B cell (primary cell): ENCODE measurements around the gene SAA4. TPM values are rescaled to one million over a fixed set of nuclear protein-coding genes. Genes with fewer than 3 reads are reported as not detected.

Experiments
- ATAC-seq: fragments of 200-7000 bp; cut with Tn5 transposase; one replicate; pipeline ENCODE4 v1.10.0; 2021; ENCODE audit warnings: low read depth, mild to moderate bottlenecking, moderate number of reproducible peaks, moderate library complexity
- CTCF ChIA-PET: fragments of 350-600 bp; sonication (Branson Sonifier 250); formaldehyde crosslinking; loops from one replicate; lab custom pipeline; 2021; ENCODE audit warnings: antibody characterized with exemption, inconsistent platforms; lab: Charles Lee
- POLR2A ChIA-PET: fragments of 350-600 bp; sonication (Branson Sonifier 250); formaldehyde crosslinking; loops from one replicate; lab custom pipeline; 2021; ENCODE audit warnings: antibody characterized with exemption; lab: Charles Lee
- DNase-seq: peaks from one replicate; pipeline ENCODE4 v3.0.0; 2013
- H2AFZ ChIP-seq: 2 replicates; pipeline ENCODE4 v1.6.1; 2012; ENCODE audit warnings: mild to moderate bottlenecking, low read depth, low read length; ENCODE audit not compliant: insufficient read depth, poor library complexity, severe bottlenecking
- H3K27ac ChIP-seq, 2 donors: 1 replicate in 1 of 2; 2 replicates in 1 of 2; pipeline ENCODE4 v1.5.1; 2012 to 2013; ENCODE audit warnings: low read length in 2 of 2, mild to moderate bottlenecking in 2 of 2, moderate library complexity in 1 of 2
- H3K27me3 ChIP-seq, 4 experiments: fragments of 200-600 bp in 1 of 4; sonication (generic) in 1 of 4; replicated peaks in 1 of 4; 1 replicate in 2 of 4; 2 replicates in 2 of 4; pipeline versions ENCODE4 v1.6.1 to v1.7.0; 2013 to 2016; ENCODE audit warnings: low read length in 3 of 4, mild to moderate bottlenecking in 2 of 4, mixed read lengths in 1 of 4, moderate library complexity in 1 of 4; ENCODE audit not compliant: insufficient read depth in 4 of 4, control insufficient read depth in 3 of 4; ENCODE audit errors: control extremely low read depth in 1 of 4
- H3K36me3 ChIP-seq, 2 experiments: replicated peaks in 1 of 2; 1 replicate in 1 of 2; 2 replicates in 1 of 2; pipeline versions ENCODE4 v1.6.1 to v1.7.1; 2013; ENCODE audit warnings: low read length in 1 of 2; ENCODE audit not compliant: insufficient read depth in 2 of 2, control insufficient read depth in 1 of 2; ENCODE audit errors: control extremely low read depth in 1 of 2, extremely low read depth in 1 of 2
- H3K4me1 ChIP-seq, 2 donors: fragments of 200-600 bp in 1 of 2; sonication (generic) in 1 of 2; 1 replicate in 1 of 2; 2 replicates in 1 of 2; pipeline versions ENCODE4 v1.5.1 to v1.6.1; 2013 to 2017; ENCODE audit warnings: low read length in 2 of 2; ENCODE audit not compliant: control insufficient read depth in 2 of 2, insufficient read depth in 2 of 2
- H3K4me2 ChIP-seq: replicated peaks from 2 replicates; pipeline ENCODE3; 2012; ENCODE audit warnings: mild to moderate bottlenecking, low read depth, low read length; ENCODE audit not compliant: poor library complexity, severe bottlenecking
- H3K4me3 ChIP-seq, 5 experiments: fragments of 200-600 bp in 1 of 5; sonication (generic) in 1 of 5; 1 replicate in 3 of 5; 2 replicates in 2 of 5; pipeline versions ENCODE4 v1.5.1 to v1.7.0; 2011 to 2016; ENCODE audit warnings: low read length in 4 of 5, mild to moderate bottlenecking in 4 of 5, low read depth in 2 of 5, control low read depth in 1 of 5, moderate library complexity in 1 of 5; ENCODE audit not compliant: insufficient read depth in 1 of 5; ENCODE audit errors: control extremely low read depth in 1 of 5, extremely low read depth in 1 of 5
- H3K79me2 ChIP-seq: fragments of 200-600 bp; sonication (generic); one replicate; pipeline ENCODE4 v1.6.0; 2016; ENCODE audit warnings: low read length; ENCODE audit not compliant: control insufficient read depth, insufficient read depth
- H3K9ac ChIP-seq: fragments of 200-600 bp; sonication (generic); 2 replicates; pipeline ENCODE4 v1.6.1; 2017; ENCODE audit warnings: mild to moderate bottlenecking, low read length, moderate library complexity
- H3K9me3 ChIP-seq, 3 donors: one replicate each; pipeline versions ENCODE4 v1.6.1 to v1.7.1; 2013; ENCODE audit warnings: low read length in 2 of 3; ENCODE audit not compliant: control insufficient read depth in 2 of 3, insufficient read depth in 1 of 3; ENCODE audit errors: control extremely low read depth in 1 of 3
- H4K20me1 ChIP-seq: 2 replicates; pipeline ENCODE4 v1.6.0; 2012; ENCODE audit warnings: mild to moderate bottlenecking, low read length; ENCODE audit not compliant: insufficient read depth, control insufficient read depth, poor library complexity, severe bottlenecking
- H3K27ac Mint-ChIP-seq: one replicate; pipeline ENCODE4 v1.8.0; 2021; ENCODE audit warnings: mixed read lengths
- H3K27me3 Mint-ChIP-seq: one replicate; pipeline ENCODE4 v1.8.0; 2021; ENCODE audit warnings: mixed read lengths
- H3K4me1 Mint-ChIP-seq: one replicate; pipeline ENCODE4 v1.8.0; 2021; ENCODE audit warnings: mixed read lengths
- H3K4me3 Mint-ChIP-seq: one replicate; pipeline ENCODE4 v1.8.0; 2021; ENCODE audit warnings: mixed read lengths
- H3K9me3 Mint-ChIP-seq: one replicate; pipeline ENCODE4 v1.8.0; 2022; ENCODE audit warnings: mixed read lengths; ENCODE audit not compliant: insufficient read depth
- EZH2 ChIP-seq: IDR thresholded peaks from 2 replicates; pipeline ENCODE4 v1.6.1; 2012; ENCODE audit warnings: borderline replicate concordance, low read depth, mild to moderate bottlenecking, moderate library complexity, low read length; ENCODE audit not compliant: insufficient read depth, poor library complexity, severe bottlenecking
- WGBS: methylation state at CpG from one replicate; pipeline ENCODE4 v1.1.5; 2013; ENCODE audit warnings: missing lambda C conversion rate; ENCODE audit not compliant: insufficient coverage; 5-methylcytosine and 5-hydroxymethylcytosine counted together
- intact Hi-C: fragments of 100-400 bp; cut with micrococcal nuclease; formaldehyde crosslinking; loops from one replicate; pipeline ENCODE4 v1.10.0; 2022
- polyA plus RNA-seq: library from polyadenylated mRNA; depleted of rRNA; stranded (reverse); fragments of >200 nt; gene quantifications from 2 replicates; pipeline ENCODE4 v1.2.3, GENCODE V29; 2012
- total RNA-seq, 2 donors: library from RNA; stranded (reverse); fragments of 120-200 nt in 1 of 2; gene quantifications; 1 replicate in 1 of 2; 2 replicates in 1 of 2; pipeline versions ENCODE4 v1.2.3 to v1.2.4, GENCODE V29; 2013 to 2022
- TF ChIP-seq, protein P1 (sequence below): fragments of 200-600 bp; IDR thresholded peaks from one replicate; pipeline ENCODE4 v1.8.0; 2022; ENCODE audit warnings: antibody characterized with exemption, mild to moderate bottlenecking

Gene SAA4
- total and polyA plus RNA-seq, 2 donors (not counting 1 experiment from before 2014, with no cell fraction given), result not detected

DNA sequence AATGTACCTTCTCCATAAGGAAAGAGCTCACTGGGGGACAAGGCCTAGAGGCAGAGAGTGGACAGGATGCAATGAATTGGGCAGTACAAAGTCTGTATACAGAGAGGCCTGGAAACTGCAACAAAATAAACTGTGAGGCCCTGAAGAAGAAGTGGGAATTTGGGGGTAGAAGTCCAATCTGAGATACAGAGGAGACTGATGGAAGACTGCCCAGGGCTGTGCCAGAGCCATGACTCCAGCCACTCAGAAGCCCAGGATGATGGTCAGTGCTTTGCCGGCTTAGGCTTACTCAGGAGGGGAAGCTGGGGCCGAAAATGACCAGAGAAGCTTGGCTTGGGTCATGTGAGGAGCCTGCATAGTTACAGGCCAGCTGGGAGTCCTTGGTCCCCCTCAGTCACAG is 5.7 kb downstream of the SAA4 start:
- POLR2A ChIA-PET, result no interaction called here
- no peaks in the 10 kb centered on the region for H3K9me3 Mint-ChIP-seq
- no peak overlapping the region for H3K27ac Mint-ChIP-seq
- H3K36me3 ChIP-seq, result no peaks in the 10 kb centered on the region
- H4K20me1 ChIP-seq, result no peaks in the 10 kb centered on the region
- H3K27me3 ChIP-seq, result no peaks in the 10 kb centered on the region
- no peak overlapping the region for H3K27ac ChIP-seq
- H3K4me3 Mint-ChIP-seq, result no peak overlapping the region
- H3K4me1 ChIP-seq, result peaks cover 17 to 29% of the 10 kb centered on the region in 2 donors
- no peak for ATAC-seq
- WGBS, result 89% methylated on average over 2 of the region's 2 CpGs
- no peaks in the 10 kb centered on the region for H3K79me2 ChIP-seq
- no peak overlapping the region for H3K4me2 ChIP-seq
- no peak overlapping the region for H3K9ac ChIP-seq
- H3K9me3 ChIP-seq, result peaks cover 0 to 2% (median 0%) of the 10 kb centered on the region in 3 donors
- no peak overlapping the region for H3K4me3 ChIP-seq
- DNase-seq, result no peak
- peaks cover 17% of the 10 kb centered on the region for H3K4me1 Mint-ChIP-seq
- CTCF ChIA-PET, result interaction anchor here (2.7 kb wide), 1 partner anchor 13 kb away, joined by 10 read pairs; no protein-coding TSS in a partner anchor
- TF ChIP-seq EZH2, result no peak
- TF ChIP-seq, protein P1, sequence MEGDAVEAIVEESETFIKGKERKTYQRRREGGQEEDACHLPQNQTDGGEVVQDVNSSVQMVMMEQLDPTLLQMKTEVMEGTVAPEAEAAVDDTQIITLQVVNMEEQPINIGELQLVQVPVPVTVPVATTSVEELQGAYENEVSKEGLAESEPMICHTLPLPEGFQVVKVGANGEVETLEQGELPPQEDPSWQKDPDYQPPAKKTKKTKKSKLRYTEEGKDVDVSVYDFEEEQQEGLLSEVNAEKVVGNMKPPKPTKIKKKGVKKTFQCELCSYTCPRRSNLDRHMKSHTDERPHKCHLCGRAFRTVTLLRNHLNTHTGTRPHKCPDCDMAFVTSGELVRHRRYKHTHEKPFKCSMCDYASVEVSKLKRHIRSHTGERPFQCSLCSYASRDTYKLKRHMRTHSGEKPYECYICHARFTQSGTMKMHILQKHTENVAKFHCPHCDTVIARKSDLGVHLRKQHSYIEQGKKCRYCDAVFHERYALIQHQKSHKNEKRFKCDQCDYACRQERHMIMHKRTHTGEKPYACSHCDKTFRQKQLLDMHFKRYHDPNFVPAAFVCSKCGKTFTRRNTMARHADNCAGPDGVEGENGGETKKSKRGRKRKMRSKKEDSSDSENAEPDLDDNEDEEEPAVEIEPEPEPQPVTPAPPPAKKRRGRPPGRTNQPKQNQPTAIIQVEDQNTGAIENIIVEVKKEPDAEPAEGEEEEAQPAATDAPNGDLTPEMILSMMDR, result no peak
- intact Hi-C loops, result no loop called here
- H3K27me3 Mint-ChIP-seq, result peaks cover 3% of the 10 kb centered on the region
- no peak overlapping the region for H2AFZ ChIP-seq

GRCh38 chr11:18229501-18229900 is 7.1 kb downstream of the SAA4 start:
- H3K4me1 Mint-ChIP-seq, result peaks cover 17% of the 10 kb centered on the region
- TF ChIP-seq, protein P1, result no peak
- TF ChIP-seq EZH2, result no peak
- Histone ChIP-seq H3K79me2 (no peaks in the 10 kb centered on the region), H3K4me2 (peak overlapping the region; percentile 58), H4K20me1 (no peaks in the 10 kb centered on the region), H2AFZ (peak overlapping the region; percentile 58), H3K27me3 (no peaks in the 10 kb centered on the region), H3K36me3 (no peaks in the 10 kb centered on the region), H3K9me3 (peaks cover 0 to 2% (median 0%) of the 10 kb centered on the region in 3 donors), H3K4me3 (no peak overlapping the region), H3K27ac (peak overlapping the region; percentile 25 to 61), H3K9ac (no peak overlapping the region), H3K4me1 (peaks cover 23 to 30% of the 10 kb centered on the region in 2 donors)
- H3K27ac Mint-ChIP-seq, result peak overlapping the region; percentile 75
- ATAC-seq, result peak; percentile 87
- H3K4me3 Mint-ChIP-seq, result peak overlapping the region; percentile 37
- DNase-seq, result peak; percentile 60
- ChIA-PET CTCF (interaction anchor here (1.6 to 2.7 kb wide), 2 partner anchors 14 to 15 kb away, joined by 4 to 10 read pairs; no protein-coding TSS in a partner anchor), POLR2A (no interaction called here)
- H3K27me3 Mint-ChIP-seq, result peaks cover 3% of the 10 kb centered on the region
- H3K9me3 Mint-ChIP-seq, result no peaks in the 10 kb centered on the region
- WGBS, result no CpG with 5 or more reads among the region's 3 CpGs
- intact Hi-C loops, result no loop called here
